ENCODE measurements around the gene PARD6G. TPM values are rescaled to one million over a fixed set of nuclear protein-coding genes. Genes with fewer than 3 reads are reported as not detected.

PARD6G gene
- total RNA-seq, 4 donors from 2014 or later: 0.65 to 4.1 (median 1.5) TPM

GRCh38 chr18:80181642-80182461 lies 65.5 kb downstream of the PARD6G start:
- TF ChIP-seq CTCF (IDR thresholded peaks at IDR 0.05; ENCODE audit: low read depth): no peak

- no peak for TF ChIP-seq CTCF (IDR thresholded peaks at IDR 0.05; ENCODE audit: low read depth)
These were observed 66.3 kb downstream of the PARD6G start for GRCh38 chr18:80180778-80181564.

GRCh38 chr18:80179857-80180558 lies 67.3 kb downstream of the PARD6G start:
- no peak for TF ChIP-seq CTCF (IDR thresholded peaks at IDR 0.05; ENCODE audit: low read depth)

- no peak for TF ChIP-seq CTCF (IDR thresholded peaks at IDR 0.05; ENCODE audit: low read depth)
These were observed 68.1 kb downstream of the PARD6G start for GRCh38 chr18:80178935-80179818.

- no peak for TF ChIP-seq CTCF (IDR thresholded peaks at IDR 0.05; ENCODE audit: low read depth)
These were observed 70.2 kb downstream of the PARD6G start for GRCh38 chr18:80177128-80177527.

GRCh38 chr18:80176334-80177073 lies 70.8 kb downstream of the PARD6G start:
- no peak for TF ChIP-seq CTCF (IDR thresholded peaks at IDR 0.05; ENCODE audit: low read depth)
